NCI-H2081 treated with DMSO at 0.1 percent for 48 hours (cell line): ENCODE results near the gene TASP1.
"Not testable (repeated sequence)": the region's sequence is repeated elsewhere in the genome, so short reads cannot be mapped to it uniquely, and the experiment has no call there.

ENCODE experiments used
- DNase-seq: peaks from one replicate; lab custom pipeline; 2025; lab: John Stamatoyannopoulos, UW

TASP1 gene

GRCh38 chr20:13648291-13649228, 9.8 kb upstream of the TASP1 start:
- no peak for DNase-seq

- no peak for DNase-seq
Observed at GRCh38 chr20:13644010-13644409, 5.3 kb upstream of the TASP1 start.

- no peak for DNase-seq
Observed at GRCh38 chr20:13639150-13639497, 392 bp upstream of the TASP1 start.

GRCh38 chr20:13638162-13638495, 603 bp downstream of the TASP1 start:
- no peak for DNase-seq

- no peak for DNase-seq
Observed at GRCh38 chr20:13632431-13632830, 6.3 kb downstream of the TASP1 start.

- not testable (repeated sequence) for DNase-seq
Observed at GRCh38 chr20:13627525-13627924, 11.2 kb downstream of the TASP1 start.

- DNase-seq, result no peak
Observed at GRCh38 chr20:13626724-13627123, 12.0 kb downstream of the TASP1 start.

GRCh38 chr20:13625304-13625979, 13.3 kb downstream of the TASP1 start:
- no peak for DNase-seq

GRCh38 chr20:13619415-13619814, 19.3 kb downstream of the TASP1 start:
- not testable (repeated sequence) for DNase-seq

- not testable (repeated sequence) for DNase-seq
Observed at GRCh38 chr20:13618456-13618855, 20.3 kb downstream of the TASP1 start.

- DNase-seq, result not testable (repeated sequence)
Observed at GRCh38 chr20:13617585-13617984, 21.1 kb downstream of the TASP1 start.

- DNase-seq, result not testable (repeated sequence)
Observed at GRCh38 chr20:13616713-13617112, 22.0 kb downstream of the TASP1 start.

- no peak for DNase-seq
Observed at GRCh38 chr20:13613917-13614316, 24.8 kb downstream of the TASP1 start.

- DNase-seq, result no peak
Observed at GRCh38 chr20:13611611-13612125, 27.1 kb downstream of the TASP1 start.

- DNase-seq, result no peak
Observed at GRCh38 chr20:13610184-13610583, 28.5 kb downstream of the TASP1 start.

- DNase-seq, result no peak
Observed at GRCh38 chr20:13608066-13608465, 30.7 kb downstream of the TASP1 start.

GRCh38 chr20:13593423-13593822, 45.3 kb downstream of the TASP1 start:
- DNase-seq, result not testable (repeated sequence)

GRCh38 chr20:13588049-13588448, 50.7 kb downstream of the TASP1 start:
- DNase-seq, result no peak

- no peak for DNase-seq
Observed at GRCh38 chr20:13587370-13587769, 51.4 kb downstream of the TASP1 start.

- DNase-seq, result no peak
Observed at GRCh38 chr20:13586133-13586532, 52.6 kb downstream of the TASP1 start.

- no peak for DNase-seq
Observed at GRCh38 chr20:13581451-13581850, 57.3 kb downstream of the TASP1 start.

- no peak for DNase-seq
Observed at GRCh38 chr20:13580707-13581106, 58.0 kb downstream of the TASP1 start.

GRCh38 chr20:13574071-13574470, 64.7 kb downstream of the TASP1 start:
- DNase-seq, result no peak
